HEK293 (cell line): Measurements from ENCODE around the gene TSC22D3.

ENCODE experiments used
- BCL11B ChIP-seq: fragments of 450-650 bp; formaldehyde crosslinking; IDR thresholded peaks from 2 replicates; pipeline ENCODE4 v1.5.1; 2016; ENCODE audit warnings: low read depth, missing biosample characterization, missing genetic modification characterization
- ZBTB8A ChIP-seq: fragments of 450-650 bp; formaldehyde crosslinking; IDR thresholded peaks from 2 replicates; pipeline ENCODE4 v1.5.1; 2016; ENCODE audit warnings: missing biosample characterization, missing genetic modification characterization
- ZFP3 ChIP-seq: fragments of 450-650 bp; formaldehyde crosslinking; IDR thresholded peaks from 2 replicates; pipeline ENCODE4 v1.5.1; 2016; ENCODE audit warnings: low read depth, missing biosample characterization, missing genetic modification characterization
- ZFP37 ChIP-seq: fragments of 450-650 bp; formaldehyde crosslinking; IDR thresholded peaks from 2 replicates; pipeline ENCODE4 v1.5.1; 2016; ENCODE audit warnings: missing biosample characterization, missing genetic modification characterization
- ZNF140 ChIP-seq: fragments of 450-650 bp; formaldehyde crosslinking; IDR thresholded peaks from 2 replicates; pipeline ENCODE4 v1.5.1; 2016; ENCODE audit warnings: missing biosample characterization, missing genetic modification characterization
- ZNF19 ChIP-seq: fragments of 450-650 bp; formaldehyde crosslinking; IDR thresholded peaks from 2 replicates; pipeline ENCODE4; 2016; ENCODE audit warnings: missing biosample characterization, missing genetic modification characterization, low read depth
- ZNF202 ChIP-seq: fragments of 450-650 bp; formaldehyde crosslinking; IDR thresholded peaks from 2 replicates; pipeline ENCODE4 v1.5.1; 2016; ENCODE audit warnings: missing biosample characterization, missing genetic modification characterization, borderline replicate concordance
- ZNF292 ChIP-seq: fragments of 450-650 bp; formaldehyde crosslinking; IDR thresholded peaks from 2 replicates; pipeline ENCODE4 v1.5.1; 2016; ENCODE audit warnings: low read depth, missing biosample characterization, missing genetic modification characterization, borderline replicate concordance
- ZNF341 ChIP-seq: fragments of 450-650 bp; formaldehyde crosslinking; IDR thresholded peaks from 2 replicates; pipeline ENCODE4; 2016; ENCODE audit warnings: low read depth, missing biosample characterization, missing genetic modification characterization
- ZNF354C ChIP-seq: fragments of 450-650 bp; formaldehyde crosslinking; IDR thresholded peaks from 2 replicates; pipeline ENCODE4 v1.5.1; 2016; ENCODE audit warnings: missing biosample characterization, missing genetic modification characterization, low read depth, borderline replicate concordance
- ZNF394 ChIP-seq: fragments of 450-650 bp; formaldehyde crosslinking; IDR thresholded peaks from 2 replicates; pipeline ENCODE4 v1.5.1; 2016; ENCODE audit warnings: missing biosample characterization, missing genetic modification characterization, mild to moderate bottlenecking, moderate library complexity, borderline replicate concordance
- ZNF404 ChIP-seq: fragments of 450-650 bp; formaldehyde crosslinking; IDR thresholded peaks from 2 replicates; pipeline ENCODE4 v1.5.1; 2017; ENCODE audit warnings: missing biosample characterization, missing genetic modification characterization
- ZNF426 ChIP-seq: fragments of 450-650 bp; formaldehyde crosslinking; IDR thresholded peaks from 2 replicates; pipeline ENCODE4 v1.5.1; 2017; ENCODE audit warnings: missing biosample characterization, missing genetic modification characterization, mild to moderate bottlenecking, inconsistent platforms, moderate library complexity
- ZNF433 ChIP-seq: fragments of 450-650 bp; formaldehyde crosslinking; IDR thresholded peaks from 2 replicates; pipeline ENCODE4 v1.5.1; 2016; ENCODE audit warnings: missing biosample characterization, missing genetic modification characterization, low read depth
- ZNF501 ChIP-seq: fragments of 450-650 bp; formaldehyde crosslinking; IDR thresholded peaks from 2 replicates; pipeline ENCODE4 v1.5.1; 2016; ENCODE audit warnings: missing biosample characterization, missing genetic modification characterization
- ZNF510 ChIP-seq: fragments of 450-650 bp; formaldehyde crosslinking; IDR thresholded peaks from 2 replicates; pipeline ENCODE4 v1.5.1; 2018; ENCODE audit warnings: mild to moderate bottlenecking, missing genetic modification characterization, missing biosample characterization; ENCODE audit not compliant: insufficient replicate concordance
- ZNF529 ChIP-seq: fragments of 450-650 bp; formaldehyde crosslinking; IDR thresholded peaks from 2 replicates; pipeline ENCODE4 v1.5.1; 2017; ENCODE audit warnings: missing genetic modification characterization, missing biosample characterization; ENCODE audit not compliant: insufficient replicate concordance
- ZNF555 ChIP-seq: fragments of 450-650 bp; formaldehyde crosslinking; conservative IDR thresholded peaks from 2 replicates; pipeline ENCODE4 v1.5.1; 2017; ENCODE audit warnings: missing biosample characterization, mild to moderate bottlenecking, missing genetic modification characterization, inconsistent platforms
- ZNF558 ChIP-seq: fragments of 450-650 bp; formaldehyde crosslinking; IDR thresholded peaks from 2 replicates; pipeline ENCODE4 v1.5.1; 2016; ENCODE audit warnings: missing biosample characterization, missing genetic modification characterization
- ZNF560 ChIP-seq: fragments of 450-650 bp; formaldehyde crosslinking; IDR thresholded peaks from 2 replicates; pipeline ENCODE4 v1.5.1; 2017; ENCODE audit warnings: missing biosample characterization, missing genetic modification characterization, borderline replicate concordance
- ZNF580 ChIP-seq: fragments of 450-650 bp; formaldehyde crosslinking; IDR thresholded peaks from 2 replicates; pipeline ENCODE4 v1.5.1; 2016; ENCODE audit warnings: missing biosample characterization, missing genetic modification characterization
- ZNF623 ChIP-seq: fragments of 450-650 bp; formaldehyde crosslinking; IDR thresholded peaks from 2 replicates; pipeline ENCODE4 v1.5.1; 2016; ENCODE audit warnings: missing biosample characterization, missing genetic modification characterization
- ZNF654 ChIP-seq: fragments of 450-650 bp; formaldehyde crosslinking; IDR thresholded peaks from 2 replicates; pipeline ENCODE4 v1.5.1; 2016; ENCODE audit warnings: low read depth, missing biosample characterization, missing genetic modification characterization
- ZXDB ChIP-seq: fragments of 450-650 bp; formaldehyde crosslinking; IDR thresholded peaks from 2 replicates; pipeline ENCODE4 v1.5.1; 2016; ENCODE audit warnings: missing biosample characterization, missing genetic modification characterization
- TF ChIP-seq, protein P1 (sequence below): fragments of 450-650 bp; formaldehyde crosslinking; IDR thresholded peaks from 2 replicates; pipeline ENCODE4 v1.5.1; 2016; ENCODE audit warnings: missing biosample characterization, missing genetic modification characterization, borderline replicate concordance
- TF ChIP-seq, protein P2 (sequence below): fragments of 450-650 bp; formaldehyde crosslinking; IDR thresholded peaks from 2 replicates; pipeline ENCODE4 v1.5.1; 2016; ENCODE audit warnings: missing biosample characterization, missing genetic modification characterization

The TSC22D3 gene

GRCh38 chrX:107810053-107810452, 34.5 kb upstream of the TSC22D3 start (continued):
- TF ChIP-seq ZNF354C (tag by site-specific recombination) (0 out of 2 replicates have a peak, but pooled peaks have one; percentile 48), ZNF529 (tag by site-specific recombination) (peak; percentile 70), ZNF341 (peak; percentile 53; the same call in 1 of the 2 replicates), ZNF558 (peak; percentile 72; the same call in 1 of the 2 replicates), ZNF433 (tag by site-specific recombination) (peak; percentile 53; the same call in 1 of the 2 replicates), ZXDB (peak; percentile 74), ZNF426 (tag by site-specific recombination) (peak; percentile 95), ZNF19 (tag by site-specific recombination) (0 out of 2 replicates have a peak, but pooled peaks have one; percentile 61), ZFP3 (tag by site-specific recombination) (peak; percentile 42; the same call in 1 of the 2 replicates), ZNF580 (tag by site-specific recombination) (peak; percentile 70; the same call in 1 of the 2 replicates), ZNF404 (tag by site-specific recombination) (0 out of 2 replicates have a peak, but pooled peaks have one; percentile 15), ZNF501 (0 out of 2 replicates have a peak, but pooled peaks have one; percentile 26), ZFP37 (tag by site-specific recombination) (0 out of 2 replicates have a peak, but pooled peaks have one; percentile 48), ZNF394 (tag by site-specific recombination) (peak; percentile 92), ZNF623 (tag by site-specific recombination) (peak; percentile 76), BCL11B (tag by site-specific recombination) (0 out of 2 replicates have a peak, but pooled peaks have one; percentile 23), ZNF202 (peak; percentile 87; the same call in 1 of the 2 replicates), ZNF292 (tag by site-specific recombination) (0 out of 2 replicates have a peak, but pooled peaks have one; percentile 29), ZBTB8A (tag by site-specific recombination) (peak; percentile 77), ZNF510 (peak; percentile 81), ZNF140 (tag by site-specific recombination) (peak; percentile 70; the same call in 1 of the 2 replicates), ZNF560 (peak; percentile 64; the same call in 1 of the 2 replicates), ZNF555 (peak; percentile 96), ZNF654 (peak; percentile 44)
- TF ChIP-seq, protein P1, sequence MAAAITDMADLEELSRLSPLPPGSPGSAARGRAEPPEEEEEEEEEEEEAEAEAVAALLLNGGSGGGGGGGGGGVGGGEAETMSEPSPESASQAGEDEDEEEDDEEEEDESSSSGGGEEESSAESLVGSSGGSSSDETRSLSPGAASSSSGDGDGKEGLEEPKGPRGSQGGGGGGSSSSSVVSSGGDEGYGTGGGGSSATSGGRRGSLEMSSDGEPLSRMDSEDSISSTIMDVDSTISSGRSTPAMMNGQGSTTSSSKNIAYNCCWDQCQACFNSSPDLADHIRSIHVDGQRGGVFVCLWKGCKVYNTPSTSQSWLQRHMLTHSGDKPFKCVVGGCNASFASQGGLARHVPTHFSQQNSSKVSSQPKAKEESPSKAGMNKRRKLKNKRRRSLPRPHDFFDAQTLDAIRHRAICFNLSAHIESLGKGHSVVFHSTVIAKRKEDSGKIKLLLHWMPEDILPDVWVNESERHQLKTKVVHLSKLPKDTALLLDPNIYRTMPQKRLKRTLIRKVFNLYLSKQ (tag by site-specific recombination), result peak; percentile 93; the same call in 1 of the 2 replicates
- TF ChIP-seq, protein P2, sequence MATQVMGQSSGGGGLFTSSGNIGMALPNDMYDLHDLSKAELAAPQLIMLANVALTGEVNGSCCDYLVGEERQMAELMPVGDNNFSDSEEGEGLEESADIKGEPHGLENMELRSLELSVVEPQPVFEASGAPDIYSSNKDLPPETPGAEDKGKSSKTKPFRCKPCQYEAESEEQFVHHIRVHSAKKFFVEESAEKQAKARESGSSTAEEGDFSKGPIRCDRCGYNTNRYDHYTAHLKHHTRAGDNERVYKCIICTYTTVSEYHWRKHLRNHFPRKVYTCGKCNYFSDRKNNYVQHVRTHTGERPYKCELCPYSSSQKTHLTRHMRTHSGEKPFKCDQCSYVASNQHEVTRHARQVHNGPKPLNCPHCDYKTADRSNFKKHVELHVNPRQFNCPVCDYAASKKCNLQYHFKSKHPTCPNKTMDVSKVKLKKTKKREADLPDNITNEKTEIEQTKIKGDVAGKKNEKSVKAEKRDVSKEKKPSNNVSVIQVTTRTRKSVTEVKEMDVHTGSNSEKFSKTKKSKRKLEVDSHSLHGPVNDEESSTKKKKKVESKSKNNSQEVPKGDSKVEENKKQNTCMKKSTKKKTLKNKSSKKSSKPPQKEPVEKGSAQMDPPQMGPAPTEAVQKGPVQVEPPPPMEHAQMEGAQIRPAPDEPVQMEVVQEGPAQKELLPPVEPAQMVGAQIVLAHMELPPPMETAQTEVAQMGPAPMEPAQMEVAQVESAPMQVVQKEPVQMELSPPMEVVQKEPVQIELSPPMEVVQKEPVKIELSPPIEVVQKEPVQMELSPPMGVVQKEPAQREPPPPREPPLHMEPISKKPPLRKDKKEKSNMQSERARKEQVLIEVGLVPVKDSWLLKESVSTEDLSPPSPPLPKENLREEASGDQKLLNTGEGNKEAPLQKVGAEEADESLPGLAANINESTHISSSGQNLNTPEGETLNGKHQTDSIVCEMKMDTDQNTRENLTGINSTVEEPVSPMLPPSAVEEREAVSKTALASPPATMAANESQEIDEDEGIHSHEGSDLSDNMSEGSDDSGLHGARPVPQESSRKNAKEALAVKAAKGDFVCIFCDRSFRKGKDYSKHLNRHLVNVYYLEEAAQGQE (tag by site-specific recombination), result peak; percentile 71
